ENCODE data around the gene BCKDHA.

Gene BCKDHA

GRCh38 chr19:41356984-41357739, 40.5 kb upstream of the BCKDHA start:
- Histone ChIP-seq H3K9ac (ENCODE audit: low read length) (no peak overlapping the region), H3K9me3 (ENCODE audit: control insufficient read depth, insufficient read depth, low read depth, low read length) (no peaks in the 10 kb centered on the region), H3K4me3 (ENCODE audit: low read depth, low read length) (no peak overlapping the region), H3K27me3 (ENCODE audit: control insufficient read depth, insufficient read depth, low read length) (peaks cover 12% of the 10 kb centered on the region; the same call in 1 of the 2 replicates), H3K36me3 (ENCODE audit: control insufficient read depth, insufficient read depth, low read length) (no peaks in the 10 kb centered on the region), H3K4me1 (ENCODE audit: control insufficient read depth, insufficient read depth, low read length) (0 out of 2 replicates have a peak, but pooled peaks cover 6% of the 10 kb centered on the region), H3K27ac (ENCODE audit: low read depth, low read length) (no peak overlapping the region)

- no peaks in the 10 kb centered on the region for H3K36me3 ChIP-seq (ENCODE audit: control insufficient read depth, insufficient read depth, low read length)
- no peak overlapping the region for H3K27ac ChIP-seq (ENCODE audit: low read depth, low read length)
Measured at GRCh38 chr19:41357746-41358145, 39.9 kb upstream of the BCKDHA start.

GRCh38 chr19:41359741-41360140, 37.9 kb upstream of the BCKDHA start:
- no peak overlapping the region for H3K4me3 ChIP-seq (ENCODE audit: low read depth, low read length)
- H3K27me3 ChIP-seq (ENCODE audit: control insufficient read depth, insufficient read depth, low read length) = no peaks in the 10 kb centered on the region
- H3K9me3 ChIP-seq (ENCODE audit: control insufficient read depth, insufficient read depth, low read depth, low read length) = no peaks in the 10 kb centered on the region
- peaks cover 7% of the 10 kb centered on the region; the same call in 1 of the 2 replicates for H3K4me1 ChIP-seq (ENCODE audit: control insufficient read depth, insufficient read depth, low read length)
- H3K36me3 ChIP-seq (ENCODE audit: control insufficient read depth, insufficient read depth, low read length) = no peaks in the 10 kb centered on the region
- no peak overlapping the region for H3K27ac ChIP-seq (ENCODE audit: low read depth, low read length)
- H3K9ac ChIP-seq (ENCODE audit: low read length) = no peak overlapping the region

More at GRCh38 chr19:41357746-41358145, 39.9 kb upstream of the BCKDHA start:
- H3K9me3 ChIP-seq (ENCODE audit: control insufficient read depth, insufficient read depth, low read depth, low read length) = no peaks in the 10 kb centered on the region
- no peak overlapping the region for H3K9ac ChIP-seq (ENCODE audit: low read length)
- H3K4me3 ChIP-seq (ENCODE audit: low read depth, low read length) = no peak overlapping the region
- peaks cover 7% of the 10 kb centered on the region; the same call in 1 of the 2 replicates for H3K27me3 ChIP-seq (ENCODE audit: control insufficient read depth, insufficient read depth, low read length)
- H3K4me1 ChIP-seq (ENCODE audit: control insufficient read depth, insufficient read depth, low read length) = 0 out of 2 replicates have a peak, but pooled peaks cover 6% of the 10 kb centered on the region

- H3K4me3 ChIP-seq (ENCODE audit: low read depth, low read length) = no peak overlapping the region
- no peaks in the 10 kb centered on the region for H3K9me3 ChIP-seq (ENCODE audit: control insufficient read depth, insufficient read depth, low read depth, low read length)
- H3K4me1 ChIP-seq (ENCODE audit: control insufficient read depth, insufficient read depth, low read length) = peaks cover 8% of the 10 kb centered on the region; the same call in 1 of the 2 replicates
- H3K27me3 ChIP-seq (ENCODE audit: control insufficient read depth, insufficient read depth, low read length) = no peaks in the 10 kb centered on the region
- no peak overlapping the region for H3K9ac ChIP-seq (ENCODE audit: low read length)
- no peak overlapping the region for H3K27ac ChIP-seq (ENCODE audit: low read depth, low read length)
- H3K36me3 ChIP-seq (ENCODE audit: control insufficient read depth, insufficient read depth, low read length) = no peaks in the 10 kb centered on the region
Measured at GRCh38 chr19:41362143-41362847, 35.3 kb upstream of the BCKDHA start.

GRCh38 chr19:41363371-41363752, 34.3 kb upstream of the BCKDHA start:
- no peak overlapping the region for H3K27ac ChIP-seq (ENCODE audit: low read depth, low read length)
- no peaks in the 10 kb centered on the region for H3K27me3 ChIP-seq (ENCODE audit: control insufficient read depth, insufficient read depth, low read length)

GRCh38 chr19:41363753-41364523, 33.7 kb upstream of the BCKDHA start, which contains the start of gene B9D2:
Gene B9D2 (minus strand): TSS chr19:41364149. CDS start chr19:41363519, 630 bp downstream.
- Histone ChIP-seq H3K36me3 (ENCODE audit: control insufficient read depth, insufficient read depth, low read length) (no peaks in the 10 kb centered on the region), H3K27me3 (ENCODE audit: control insufficient read depth, insufficient read depth, low read length) (no peaks in the 10 kb centered on the region), H3K27ac (ENCODE audit: low read depth, low read length) (peak within 1 kb of the TSS; percentile 96), H3K9ac (ENCODE audit: low read length) (peak within 1 kb of the TSS; percentile 99), H3K4me1 (ENCODE audit: control insufficient read depth, insufficient read depth, low read length) (peaks cover 8% of the 10 kb centered on the region; the same call in 1 of the 2 replicates), H3K4me3 (ENCODE audit: low read depth, low read length) (peak within 1 kb of the TSS; percentile 94), H3K9me3 (ENCODE audit: control insufficient read depth, insufficient read depth, low read depth, low read length) (no peaks in the 10 kb centered on the region)

More at GRCh38 chr19:41363371-41363752, 34.3 kb upstream of the BCKDHA start:
- Histone ChIP-seq H3K36me3 (ENCODE audit: control insufficient read depth, insufficient read depth, low read length) (no peaks in the 10 kb centered on the region), H3K4me1 (ENCODE audit: control insufficient read depth, insufficient read depth, low read length) (peaks cover 8% of the 10 kb centered on the region; the same call in 1 of the 2 replicates), H3K9ac (ENCODE audit: low read length) (peak overlapping the region; percentile 42), H3K4me3 (ENCODE audit: low read depth, low read length) (peak overlapping the region; percentile 94), H3K9me3 (ENCODE audit: control insufficient read depth, insufficient read depth, low read depth, low read length) (no peaks in the 10 kb centered on the region)

- H3K9ac ChIP-seq (ENCODE audit: low read length) = peak overlapping the region; percentile 99
- peaks cover 8% of the 10 kb centered on the region; the same call in 1 of the 2 replicates for H3K4me1 ChIP-seq (ENCODE audit: control insufficient read depth, insufficient read depth, low read length)
- H3K36me3 ChIP-seq (ENCODE audit: control insufficient read depth, insufficient read depth, low read length) = no peaks in the 10 kb centered on the region
- H3K9me3 ChIP-seq (ENCODE audit: control insufficient read depth, insufficient read depth, low read depth, low read length) = no peaks in the 10 kb centered on the region
- peak overlapping the region; percentile 94 for H3K4me3 ChIP-seq (ENCODE audit: low read depth, low read length)
- peak overlapping the region; percentile 96 for H3K27ac ChIP-seq (ENCODE audit: low read depth, low read length)
- H3K27me3 ChIP-seq (ENCODE audit: control insufficient read depth, insufficient read depth, low read length) = no peaks in the 10 kb centered on the region
Measured at GRCh38 chr19:41364524-41365391, 32.9 kb upstream of the BCKDHA start.

GRCh38 chr19:41366089-41366488, 31.5 kb upstream of the BCKDHA start:
- Histone ChIP-seq H3K9me3 (ENCODE audit: control insufficient read depth, insufficient read depth, low read depth, low read length) (no peaks in the 10 kb centered on the region), H3K36me3 (ENCODE audit: control insufficient read depth, insufficient read depth, low read length) (no peaks in the 10 kb centered on the region), H3K27me3 (ENCODE audit: control insufficient read depth, insufficient read depth, low read length) (no peaks in the 10 kb centered on the region), H3K4me1 (ENCODE audit: control insufficient read depth, insufficient read depth, low read length) (peaks cover 8% of the 10 kb centered on the region; the same call in 1 of the 2 replicates), H3K27ac (ENCODE audit: low read depth, low read length) (no peak overlapping the region), H3K9ac (ENCODE audit: low read length) (no peak overlapping the region), H3K4me3 (ENCODE audit: low read depth, low read length) (no peak overlapping the region)

- Histone ChIP-seq H3K4me3 (ENCODE audit: low read depth, low read length) (no peak overlapping the region), H3K27me3 (ENCODE audit: control insufficient read depth, insufficient read depth, low read length) (no peaks in the 10 kb centered on the region), H3K36me3 (ENCODE audit: control insufficient read depth, insufficient read depth, low read length) (no peaks in the 10 kb centered on the region), H3K9ac (ENCODE audit: low read length) (no peak overlapping the region), H3K27ac (ENCODE audit: low read depth, low read length) (no peak overlapping the region), H3K9me3 (ENCODE audit: control insufficient read depth, insufficient read depth, low read depth, low read length) (no peaks in the 10 kb centered on the region), H3K4me1 (ENCODE audit: control insufficient read depth, insufficient read depth, low read length) (peaks cover 8% of the 10 kb centered on the region; the same call in 1 of the 2 replicates)
Measured at GRCh38 chr19:41367848-41368301, 29.7 kb upstream of the BCKDHA start.

GRCh38 chr19:41369769-41370168, 27.8 kb upstream of the BCKDHA start:
- Histone ChIP-seq H3K4me1 (ENCODE audit: control insufficient read depth, insufficient read depth, low read length) (peaks cover under 1% of the 10 kb centered on the region; the same call in 1 of the 2 replicates), H3K27me3 (ENCODE audit: control insufficient read depth, insufficient read depth, low read length) (no peaks in the 10 kb centered on the region), H3K27ac (ENCODE audit: low read depth, low read length) (no peak overlapping the region), H3K9ac (ENCODE audit: low read length) (no peak overlapping the region), H3K9me3 (ENCODE audit: control insufficient read depth, insufficient read depth, low read depth, low read length) (no peaks in the 10 kb centered on the region), H3K36me3 (ENCODE audit: control insufficient read depth, insufficient read depth, low read length) (no peaks in the 10 kb centered on the region), H3K4me3 (ENCODE audit: low read depth, low read length) (no peak overlapping the region)
